Upper lobe of left lung (tissue), 4 donors: ENCODE results near the gene MYO1E.

Source experiments
- CTCF ChIP-seq, 6 experiments: fragments of 450-650 bp in 4 of 6; fragments of 200-600 bp in 2 of 6; sonication (generic) in 2 of 6; IDR thresholded peaks; one replicate each; pipeline ENCODE4 v1.5.1; 2016 to 2019; ENCODE audit warnings: antibody characterized with exemption in 6 of 6
- EP300 ChIP-seq, 4 donors: sonication (generic); formaldehyde crosslinking; IDR thresholded peaks; one replicate each; pipeline ENCODE4 v1.5.1; 2017; ENCODE audit warnings: antibody characterized with exemption in 4 of 4, control low read depth in 2 of 4
- POLR2A ChIP-seq, 4 donors: fragments of 450-650 bp; IDR thresholded peaks; one replicate each; pipeline ENCODE4 v1.5.1; 2016 to 2017; ENCODE audit warnings: antibody characterized with exemption in 4 of 4, mild to moderate bottlenecking in 2 of 4
- POLR2AphosphoS5 ChIP-seq, 2 donors: sonication (generic); formaldehyde crosslinking; IDR thresholded peaks; one replicate each; pipeline ENCODE4 v1.5.1; 2017; ENCODE audit warnings: antibody characterized with exemption in 2 of 2

- TF ChIP-seq CTCF (IDR thresholded peaks at IDR 0.05), result no peak
- TF ChIP-seq POLR2A (IDR thresholded peaks at IDR 0.05), result no peak
- TF ChIP-seq EP300 (IDR thresholded peaks at IDR 0.05), result no peak
- TF ChIP-seq POLR2AphosphoS5 (IDR thresholded peaks at IDR 0.05), result no peak
These were observed 81.5 kb downstream of the MYO1E start for GRCh38 chr15:59291213-59291549.
